Suppressor macrophage treated with lipopolysaccharide for 4 hours (primary cell): ENCODE data around the gene ENTPD2.
A peak's percentile ranks its signal among the peaks of the same experiment; 100 is the strongest.
"Not testable (repeated sequence)": the region's sequence is repeated elsewhere in the genome, so short reads cannot be mapped to it uniquely, and the experiment has no call there.

Experiments used
- DNase-seq: peaks from one replicate; pipeline ENCODE4 v3.0.0-alpha.2; 2020

Gene ENTPD2

GRCh38 chr9:137012694-137013570, 40.9 kb downstream of the ENTPD2 start:
- no peak for DNase-seq

- no peak for DNase-seq
Observed at GRCh38 chr9:137011907-137012675, 41.8 kb downstream of the ENTPD2 start.

- DNase-seq = no peak
Observed at GRCh38 chr9:137011156-137011555, 42.7 kb downstream of the ENTPD2 start.

DNA sequence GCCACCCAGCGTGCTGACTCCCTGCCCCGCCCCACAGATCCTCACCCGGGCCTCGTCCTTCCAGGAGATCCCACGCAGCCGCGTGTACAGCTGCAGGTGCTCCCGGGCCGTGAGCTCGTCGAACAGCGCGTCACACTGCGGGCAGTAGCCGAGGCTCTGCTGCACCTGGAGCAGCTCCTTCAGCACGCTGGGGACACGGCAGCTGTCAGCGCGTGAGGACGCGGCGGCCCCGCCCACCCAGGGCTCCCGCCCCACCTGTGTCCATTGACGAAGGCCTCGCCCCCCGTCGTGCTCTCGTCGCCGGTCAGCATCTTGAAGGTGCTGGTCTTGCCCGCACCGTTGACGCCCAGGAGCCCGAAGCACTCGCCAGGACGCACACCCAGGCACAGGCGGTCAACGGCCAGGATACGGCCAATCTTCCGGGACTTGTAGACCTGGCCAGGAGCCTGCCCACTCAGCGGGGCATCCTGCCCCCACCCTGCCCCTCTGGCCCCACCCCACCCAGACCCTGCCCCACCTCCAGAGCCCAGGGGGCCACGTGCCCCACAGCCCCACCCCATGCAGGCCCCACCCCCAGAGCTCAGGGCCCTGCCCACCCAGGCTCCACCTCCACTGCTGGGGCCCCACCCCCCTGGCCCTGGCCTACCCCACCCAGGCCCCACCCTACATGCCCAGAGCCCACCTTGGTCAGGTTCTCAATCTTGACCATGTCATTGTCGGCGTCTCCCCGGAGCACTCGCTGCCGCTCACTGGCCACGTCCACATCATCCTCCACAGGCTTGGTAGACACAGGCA, 43.7 kb downstream of the ENTPD2 start:
- DNase-seq = no peak

- no peak for DNase-seq
Observed at GRCh38 chr9:137009217-137009616, 44.6 kb downstream of the ENTPD2 start.

DNA sequence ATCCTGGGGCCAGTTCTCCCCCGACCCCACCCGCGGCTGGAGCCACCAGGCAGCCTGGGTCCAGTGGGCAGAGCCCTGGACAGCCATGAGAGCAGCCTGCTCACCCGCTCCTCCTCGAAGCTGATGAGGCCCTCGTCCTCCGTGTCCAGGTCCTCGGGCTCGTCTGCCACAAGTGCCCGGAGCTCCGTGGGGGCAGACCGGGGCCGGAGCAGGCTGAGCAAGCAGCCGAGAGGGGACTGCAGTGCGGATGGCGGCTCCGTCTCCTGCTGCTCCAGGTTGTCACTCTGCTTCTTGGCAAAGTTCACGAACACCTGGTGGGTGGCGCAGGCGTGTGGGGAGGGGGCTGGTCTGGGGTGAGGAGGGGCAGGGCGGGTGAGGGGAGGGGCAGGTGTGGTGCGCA, 45.5 kb downstream of the ENTPD2 start:
- DNase-seq = no peak

DNA sequence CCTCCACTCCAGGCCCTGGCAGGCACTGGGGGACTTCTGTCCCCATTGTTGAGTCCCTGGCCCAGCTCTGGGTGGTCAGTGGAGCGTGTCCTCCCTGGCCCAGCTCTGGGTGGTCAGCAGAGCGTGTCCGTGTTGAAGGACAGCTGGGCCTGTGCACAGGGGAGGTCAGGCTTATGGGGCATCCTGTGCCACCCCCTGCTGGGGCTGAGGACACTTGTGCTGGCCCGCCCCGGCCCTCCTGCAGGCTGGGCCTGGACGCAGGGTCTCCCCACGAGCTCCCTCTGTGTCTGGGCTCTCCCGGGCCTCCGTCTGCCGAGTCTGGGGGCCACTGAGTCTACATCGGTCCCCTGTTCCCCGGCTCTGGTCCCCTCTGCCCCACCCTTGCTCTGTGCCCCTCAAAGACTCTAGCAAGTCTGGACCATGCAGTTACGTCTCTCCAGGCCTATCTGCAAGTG, 46.0 kb downstream of the ENTPD2 start:
- DNase-seq = no peak

DNA sequence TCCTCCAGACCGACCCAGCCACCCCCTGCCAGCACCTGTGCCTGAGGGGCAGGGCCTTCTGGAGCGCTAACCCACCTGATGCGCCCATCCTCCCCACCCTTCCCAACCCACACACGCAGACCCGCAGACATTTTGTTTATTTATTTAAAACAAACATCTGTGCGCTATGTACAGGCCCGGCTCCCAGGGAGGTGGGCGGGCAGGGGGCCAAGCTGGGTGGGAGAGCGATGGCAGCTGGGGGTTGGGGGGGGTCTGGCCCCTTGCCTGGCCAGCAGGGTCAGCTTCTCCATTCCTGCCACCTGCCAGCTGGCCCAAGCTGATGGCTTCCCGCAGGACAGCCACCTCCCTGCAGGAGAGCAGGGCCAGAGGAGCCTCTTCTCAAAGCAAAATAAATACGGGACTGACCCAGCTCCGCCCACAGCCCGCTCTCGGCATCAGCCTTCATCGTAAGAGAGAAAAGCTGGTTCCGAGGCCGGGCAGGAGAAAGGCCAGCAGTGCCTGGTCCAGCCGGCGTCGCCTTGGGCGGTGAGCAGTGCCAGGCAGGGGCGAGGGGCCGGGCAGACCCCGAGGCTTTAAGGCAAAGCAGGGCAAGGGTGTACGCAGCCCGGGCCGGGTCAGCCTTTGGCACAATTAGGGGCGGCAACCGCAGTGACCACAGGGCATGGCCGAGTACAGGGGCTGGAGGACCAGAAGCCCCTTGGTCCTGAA, 46.6 kb downstream of the ENTPD2 start:
- DNase-seq = no peak

- no peak for DNase-seq
Observed at GRCh38 chr9:137006116-137007003, 47.5 kb downstream of the ENTPD2 start.

DNA sequence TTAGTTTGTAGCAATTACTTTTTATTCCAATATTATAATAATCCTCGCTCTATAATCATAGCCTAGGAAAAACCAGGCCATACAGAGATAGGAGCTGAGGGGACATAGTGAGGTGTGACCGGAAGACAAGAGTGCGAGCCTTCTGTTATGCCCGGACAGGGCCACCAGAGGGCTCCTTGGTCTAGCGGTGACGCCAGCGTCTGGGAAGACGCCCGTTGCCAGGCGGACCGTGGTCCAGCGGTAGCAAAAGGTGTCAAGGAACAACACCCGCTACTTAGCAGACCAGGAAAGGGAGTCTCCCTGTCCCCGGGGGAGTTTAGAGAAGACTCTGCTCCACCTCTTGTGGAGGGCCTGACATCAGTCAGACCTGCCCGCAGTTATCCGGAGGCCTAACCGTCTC, 49.6 kb downstream of the ENTPD2 start:
- DNase-seq = not testable (repeated sequence)

DNA sequence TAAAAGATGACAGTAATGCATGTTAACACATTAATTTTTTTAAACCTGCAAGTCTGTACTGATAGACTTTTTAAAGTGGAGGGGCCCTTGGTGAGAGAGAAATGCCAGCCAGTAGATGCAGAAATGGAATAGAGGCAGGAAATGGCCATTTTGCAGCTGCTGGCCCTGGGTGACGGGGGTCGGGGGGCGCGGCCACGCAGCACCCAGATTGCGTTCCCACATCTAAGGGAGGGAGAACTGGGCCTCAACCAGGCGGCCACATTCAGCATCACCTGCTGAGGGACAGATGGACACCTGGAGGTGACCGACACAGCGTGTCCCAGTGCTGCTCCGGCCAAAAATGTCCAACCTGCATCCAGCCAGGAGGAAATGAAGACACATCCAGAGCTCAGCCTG, 51.2 kb downstream of the ENTPD2 start:
- no peak for DNase-seq

GRCh38 chr9:137001857-137002645, 51.8 kb downstream of the ENTPD2 start:
- no peak for DNase-seq

GRCh38 chr9:137000177-137000930, 53.5 kb downstream of the ENTPD2 start:
- DNase-seq = peak; percentile 85
